HEK293 (cell line): ENCODE results near the gene NOL9.

Experiments used
- CTCF ChIA-PET: fragments of 350-600 bp; formaldehyde crosslinking; extraction: SDS; loops from one replicate; lab custom pipeline; 2021; ENCODE audit warnings: antibody characterized with exemption; lab: Yijun Ruan, JAX
- POLR2A ChIA-PET: fragments of 300-600 bp; formaldehyde crosslinking; extraction: SDS; loops from one replicate; lab custom pipeline; 2020; ENCODE audit warnings: antibody characterized with exemption, inconsistent platforms; lab: Yijun Ruan, JAX
- H3K27ac ChIP-seq: fragments of 200-500 bp; sonication (Bioruptor generic); 2 replicates; pipeline ENCODE4 v1.5.1; 2014; ENCODE audit warnings: low read depth, low read length, control low read depth, inconsistent platforms; ENCODE audit errors: extremely low read depth
- H3K36me3 ChIP-seq, 2 experiments: fragments of 200-500 bp in 1 of 2; sonication (Bioruptor generic) in 1 of 2; 1 replicate in 1 of 2; 2 replicates in 1 of 2; pipeline ENCODE4 v1.5.1; 2014 to 2017; ENCODE audit warnings: inconsistent platforms in 2 of 2, low read length in 2 of 2; ENCODE audit not compliant: control insufficient read depth in 2 of 2, insufficient read depth in 1 of 2
- H3K4me1 ChIP-seq: fragments of 200-500 bp; sonication (Bioruptor generic); 2 replicates; pipeline ENCODE4 v1.5.1; 2014; ENCODE audit warnings: mild to moderate bottlenecking, low read length, inconsistent platforms; ENCODE audit not compliant: control insufficient read depth, insufficient read depth
- H3K4me3 ChIP-seq: 2 replicates; pipeline ENCODE4 v1.5.1; 2011; ENCODE audit warnings: low read depth, mild to moderate bottlenecking, control low read depth, low read length, moderate library complexity
- H3K9me3 ChIP-seq: fragments of 200-500 bp; sonication (Bioruptor generic); 2 replicates; pipeline ENCODE4 v1.5.1; 2014; ENCODE audit warnings: low read depth, low read length, inconsistent platforms; ENCODE audit not compliant: control insufficient read depth, insufficient read depth
- EGR2 ChIP-seq: fragments of 450-650 bp; formaldehyde crosslinking; IDR thresholded peaks from 2 replicates; pipeline ENCODE4 v1.5.1; 2016; ENCODE audit warnings: low read depth, missing biosample characterization, missing genetic modification characterization
- MEIS1 ChIP-seq: sonication (generic); formaldehyde crosslinking; IDR thresholded peaks from 2 replicates; pipeline ENCODE4 v1.8.1; 2022; ENCODE audit warnings: missing genetic modification reagents, mild to moderate bottlenecking, borderline replicate concordance
- ZBTB10 ChIP-seq: fragments of 450-650 bp; formaldehyde crosslinking; IDR thresholded peaks from 2 replicates; pipeline ENCODE4 v1.5.1; 2016; ENCODE audit warnings: missing biosample characterization, missing genetic modification characterization
- ZFHX2 ChIP-seq: fragments of 450-650 bp; formaldehyde crosslinking; conservative IDR thresholded peaks from 2 replicates; pipeline ENCODE4 v1.5.1; 2016; ENCODE audit warnings: missing biosample characterization, missing genetic modification characterization
- ZNF248 ChIP-seq: fragments of 450-650 bp; formaldehyde crosslinking; IDR thresholded peaks from 2 replicates; pipeline ENCODE4 v1.5.1; 2017; ENCODE audit warnings: missing biosample characterization, missing genetic modification characterization
- ZNF433 ChIP-seq: fragments of 450-650 bp; formaldehyde crosslinking; IDR thresholded peaks from 2 replicates; pipeline ENCODE4 v1.5.1; 2016; ENCODE audit warnings: missing biosample characterization, missing genetic modification characterization, low read depth
- ZNF768 ChIP-seq: fragments of 450-650 bp; formaldehyde crosslinking; IDR thresholded peaks from 2 replicates; pipeline ENCODE4 v1.5.1; 2018; ENCODE audit warnings: missing biosample characterization, mild to moderate bottlenecking, missing genetic modification characterization
- TF ChIP-seq, protein P1 (sequence below): fragments of 450-650 bp; formaldehyde crosslinking; IDR thresholded peaks from 2 replicates; pipeline ENCODE4 v1.5.1; 2017; ENCODE audit warnings: missing biosample characterization, missing genetic modification characterization
- TF ChIP-seq, protein P2 (sequence below): fragments of 450-650 bp; formaldehyde crosslinking; IDR thresholded peaks from 2 replicates; pipeline ENCODE4 v1.5.1; 2016; ENCODE audit warnings: missing biosample characterization, missing genetic modification characterization

The NOL9 gene

DNA sequence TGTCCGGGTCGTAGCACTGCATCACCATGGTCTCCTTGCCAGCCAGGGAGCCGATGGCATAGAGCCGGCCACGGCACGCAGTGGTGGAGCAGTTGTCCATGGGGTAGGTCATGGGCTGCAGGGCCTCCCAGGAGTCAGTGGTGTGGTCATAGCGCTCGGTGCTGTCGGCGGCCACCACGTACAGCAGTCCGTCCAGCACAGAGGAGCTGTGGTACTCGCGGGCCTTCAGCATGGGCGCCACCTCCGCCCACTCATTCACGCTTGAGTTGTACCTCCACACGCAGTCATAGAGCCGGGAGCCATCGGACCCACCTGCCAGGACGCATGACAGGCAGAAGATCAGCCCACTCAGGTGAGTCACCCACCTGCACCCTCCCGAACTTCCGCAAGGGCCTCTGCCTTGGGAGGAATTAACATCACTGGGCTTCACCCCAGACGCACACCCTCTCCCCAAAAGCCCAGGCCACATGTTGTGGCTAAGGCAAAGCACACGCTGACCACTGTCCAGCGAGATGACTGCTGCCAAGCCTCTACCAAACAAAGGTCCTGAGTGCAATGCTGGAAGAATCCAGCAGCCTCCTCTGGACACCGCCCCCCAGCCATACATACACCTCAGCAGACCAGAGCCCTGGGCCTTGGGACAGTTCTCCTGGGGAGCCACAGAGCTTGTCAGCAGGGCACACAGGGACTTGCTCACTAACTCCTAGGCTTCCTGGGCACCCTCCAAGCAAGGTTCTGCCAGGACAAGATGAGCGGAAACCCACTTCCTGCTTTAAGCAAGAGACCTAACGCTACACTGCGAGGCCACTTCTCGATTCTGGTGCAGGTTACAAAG lies 45.0 kb upstream of the NOL9 start:
- no peak overlapping the region for H3K4me3 ChIP-seq
- peaks cover 3 to 59% of the 10 kb centered on the region in 2 experiments; a peak in 2 of 3 replicates for H3K36me3 ChIP-seq
- CTCF ChIA-PET, result interaction anchor here (0.6 to 1.4 kb wide), 4 partner anchors 45 to 150 kb away, joined by 3 to 5 read pairs (median 4); partner anchors contain the start of gene NOL9
- TF ChIP-seq ZFHX2 (tag by site-specific recombination) (peak; percentile 74), ZNF248 (tag by site-specific recombination) (no peak), ZNF768 (tag by site-specific recombination) (no peak), ZBTB10 (no peak), EGR2 (tag by site-specific recombination) (peak; percentile 74)
- TF ChIP-seq, protein P1, sequence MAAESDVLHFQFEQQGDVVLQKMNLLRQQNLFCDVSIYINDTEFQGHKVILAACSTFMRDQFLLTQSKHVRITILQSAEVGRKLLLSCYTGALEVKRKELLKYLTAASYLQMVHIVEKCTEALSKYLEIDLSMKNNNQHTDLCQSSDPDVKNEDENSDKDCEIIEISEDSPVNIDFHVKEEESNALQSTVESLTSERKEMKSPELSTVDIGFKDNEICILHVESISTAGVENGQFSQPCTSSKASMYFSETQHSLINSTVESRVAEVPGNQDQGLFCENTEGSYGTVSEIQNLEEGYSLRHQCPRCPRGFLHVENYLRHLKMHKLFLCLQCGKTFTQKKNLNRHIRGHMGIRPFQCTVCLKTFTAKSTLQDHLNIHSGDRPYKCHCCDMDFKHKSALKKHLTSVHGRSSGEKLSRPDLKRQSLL (tag by site-specific recombination), result peak; percentile 15; the same call in 1 of the 2 replicates
- TF ChIP-seq, all 188 proteins: peak for 3
- POLR2A ChIA-PET, result interaction anchor here (0.9 to 1.6 kb wide), 3 partner anchors 11 to 19 kb away, joined by 3 to 13 read pairs (median 8); partner anchors contain the start of gene ZBTB48
- no peaks in the 10 kb centered on the region for H3K4me1 ChIP-seq
- no peak overlapping the region for H3K27ac ChIP-seq
- no peaks in the 10 kb centered on the region for H3K9me3 ChIP-seq

GRCh38 chr1:6597777-6598131 lies 43.4 kb upstream of the NOL9 start:
- POLR2A ChIA-PET, result interaction anchor here (0.7 to 1.5 kb wide), 3 partner anchors 9 to 18 kb away, joined by 3 to 5 read pairs (median 3); partner anchors contain the start of gene ZBTB48
- no peak for TF ChIP-seq ZNF433 (tag by site-specific recombination)
- TF ChIP-seq, protein P2, sequence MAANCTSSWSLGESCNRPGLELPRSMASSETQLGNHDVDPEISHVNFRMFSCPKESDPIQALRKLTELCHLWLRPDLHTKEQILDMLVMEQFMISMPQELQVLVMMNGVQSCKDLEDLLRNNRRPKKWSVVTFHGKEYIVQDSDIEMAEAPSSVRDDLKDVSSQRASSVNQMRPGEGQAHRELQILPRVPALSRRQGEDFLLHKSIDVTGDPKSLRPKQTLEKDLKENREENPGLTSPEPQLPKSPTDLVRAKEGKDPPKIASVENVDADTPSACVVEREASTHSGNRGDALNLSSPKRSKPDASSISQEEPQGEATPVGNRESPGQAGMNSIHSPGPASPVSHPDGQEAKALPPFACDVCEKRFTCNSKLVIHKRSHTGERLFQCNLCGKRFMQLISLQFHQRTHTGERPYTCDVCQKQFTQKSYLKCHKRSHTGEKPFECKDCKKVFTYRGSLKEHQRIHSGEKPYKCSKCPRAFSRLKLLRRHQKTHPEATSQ (tag by site-specific recombination), result no peak
- CTCF ChIA-PET, result interaction anchor here (0.7 to 0.8 kb wide), 2 partner anchors 18 to 117 kb away, joined by 3 read pairs; no protein-coding TSS in a partner anchor
- H3K27ac ChIP-seq, result no peak overlapping the region
- H3K36me3 ChIP-seq, result peaks cover 3 to 75% of the 10 kb centered on the region in 2 experiments; a peak in 2 of 3 replicates
- H3K4me3 ChIP-seq, result no peak overlapping the region
- no peaks in the 10 kb centered on the region for H3K9me3 ChIP-seq
- no peaks in the 10 kb centered on the region for H3K4me1 ChIP-seq

DNA sequence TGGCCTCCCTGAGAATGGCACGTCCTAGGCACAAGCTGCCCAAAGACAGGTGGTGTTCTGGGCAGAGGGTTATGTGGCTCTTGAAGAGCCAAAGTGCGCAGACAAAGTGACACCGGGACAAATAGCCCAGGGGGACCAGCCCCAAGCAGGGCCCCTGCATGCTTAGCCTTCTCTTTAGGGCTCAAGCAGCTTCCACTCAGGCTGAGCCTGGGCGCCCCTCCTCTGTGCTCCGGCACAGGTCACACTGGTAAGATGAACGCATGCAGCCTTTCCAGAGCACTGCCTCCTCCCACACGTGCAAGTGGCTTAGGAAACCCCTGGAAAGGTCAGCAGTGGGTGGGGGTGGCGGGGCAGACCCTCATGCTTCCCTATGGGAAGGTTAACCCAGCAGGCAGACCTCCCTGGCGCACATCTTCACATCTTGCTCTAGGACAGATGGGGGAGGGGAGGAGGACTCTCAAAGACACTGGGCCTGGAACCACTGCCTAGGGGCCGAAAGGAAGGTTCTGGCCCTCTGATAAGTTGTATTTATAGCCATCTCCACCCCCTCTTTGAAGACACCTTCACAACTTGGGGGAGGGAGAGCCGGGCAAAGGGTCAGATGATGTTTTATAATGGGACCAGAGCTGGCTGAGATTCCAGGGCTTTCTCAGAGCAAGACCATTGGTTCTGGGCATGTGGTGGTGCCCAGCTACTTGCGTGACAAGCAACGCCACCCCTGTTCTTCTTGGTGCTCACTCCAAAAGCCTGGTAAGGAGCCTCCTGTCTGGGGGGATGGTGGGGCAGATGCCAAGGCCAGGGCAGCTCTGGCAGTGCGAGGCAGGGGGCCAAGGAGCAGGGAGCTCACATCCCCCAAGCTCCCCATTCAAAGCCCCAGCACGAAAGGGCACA lies 42.8 kb upstream of the NOL9 start:
- ChIA-PET POLR2A (interaction anchor here (0.7 to 1.5 kb wide), 3 partner anchors 8 to 18 kb away, joined by 3 to 5 read pairs (median 3); partner anchors contain the start of gene ZBTB48), CTCF (interaction anchor here (0.7 to 0.8 kb wide), 2 partner anchors 17 to 116 kb away, joined by 3 read pairs; no protein-coding TSS in a partner anchor)
- Histone ChIP-seq H3K4me1 (no peaks in the 10 kb centered on the region), H3K36me3 (peaks cover 3 to 81% of the 10 kb centered on the region in 2 experiments; a peak in 2 of 3 replicates), H3K4me3 (no peak overlapping the region), H3K9me3 (no peaks in the 10 kb centered on the region), H3K27ac (no peak overlapping the region)
- peak; percentile 39; the same call in 1 of the 2 replicates for TF ChIP-seq ZFHX2 (tag by site-specific recombination)
- TF ChIP-seq MEIS1, result no peak
